Measurements from ENCODE around the gene PDCD10.

The PDCD10 gene

GRCh38 chr3:167773584-167773983 is 38.9 kb upstream of the PDCD10 start:
- in situ Hi-C loops (cut with HindIII; ENCODE audit: low pct_ligation_motif_present, low sequenced_read_pairs), result no loop called here
- TF ChIP-seq CTCF (IDR thresholded peaks at IDR 0.05; ENCODE audit: low read depth, low read length, missing control alignments), result no peak
- Histone ChIP-seq H3K36me3 (replicated peaks) (no peaks in the 10 kb centered on the region), H3K27ac (no peak overlapping the region), H3K4me3 (ENCODE audit: low read depth, low read length) (no peak overlapping the region), H3K27me3 (replicated peaks) (no peaks in the 10 kb centered on the region)
- no peak for DNase-seq

DNA sequence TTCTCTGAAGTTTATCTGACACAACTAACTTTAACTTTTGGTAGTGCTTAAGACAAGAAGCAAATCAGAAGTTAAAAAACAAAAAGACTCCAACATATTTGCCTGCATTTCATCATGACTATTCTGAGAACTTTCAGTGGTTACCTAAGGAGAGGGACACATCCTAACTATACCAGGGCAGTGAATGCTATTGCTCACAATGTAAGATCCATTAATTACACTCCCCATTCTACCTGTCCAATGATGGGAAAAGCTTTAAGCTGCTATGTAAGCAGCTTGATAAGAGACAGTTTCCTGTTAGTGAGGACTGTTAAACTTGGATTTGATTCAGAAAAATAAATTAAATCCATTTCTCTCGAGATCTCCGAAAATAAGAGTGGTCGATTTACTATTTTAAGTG is 38.3 kb upstream of the PDCD10 start:
- H3K4me3 ChIP-seq (ENCODE audit: low read depth, low read length), result no peak overlapping the region
- TF ChIP-seq CTCF (IDR thresholded peaks at IDR 0.05; ENCODE audit: low read depth, low read length, missing control alignments), result no peak
- H3K36me3 ChIP-seq (replicated peaks), result no peaks in the 10 kb centered on the region
- no peak overlapping the region for H3K27ac ChIP-seq
- no peaks in the 10 kb centered on the region for H3K27me3 ChIP-seq (replicated peaks)
- in situ Hi-C loops (cut with HindIII; ENCODE audit: low pct_ligation_motif_present, low sequenced_read_pairs), result no loop called here
- no peak for DNase-seq

- Histone ChIP-seq H3K27ac (no peak overlapping the region), H3K36me3 (replicated peaks) (no peaks in the 10 kb centered on the region), H3K4me3 (ENCODE audit: low read depth, low read length) (no peak overlapping the region), H3K27me3 (replicated peaks) (no peaks in the 10 kb centered on the region)
- in situ Hi-C loops (cut with HindIII; ENCODE audit: low pct_ligation_motif_present, low sequenced_read_pairs), result no loop called here
- no peak for TF ChIP-seq CTCF (IDR thresholded peaks at IDR 0.05; ENCODE audit: low read depth, low read length, missing control alignments)
- DNase-seq, result no peak
Observed at GRCh38 chr3:167762296-167762695, 27.6 kb upstream of the PDCD10 start.

DNA sequence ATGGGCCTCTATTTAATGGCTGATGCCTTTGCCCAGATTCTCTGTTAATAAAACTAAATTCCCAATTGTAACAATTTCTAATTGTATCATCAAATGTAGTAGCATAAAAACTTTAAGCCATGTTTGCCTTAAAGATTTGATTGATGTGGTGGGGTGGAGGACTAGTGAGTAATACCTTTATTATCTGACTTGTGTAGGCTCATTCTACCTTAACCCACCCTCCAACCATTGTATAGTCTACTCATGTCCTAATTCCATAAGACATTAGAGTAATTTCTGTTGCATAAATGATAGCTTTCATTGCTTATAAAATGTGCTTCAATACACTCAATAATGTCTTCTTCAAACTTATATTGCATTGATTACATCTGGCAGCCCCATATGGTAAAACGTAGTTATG is 26.6 kb upstream of the PDCD10 start:
- no peak for TF ChIP-seq CTCF (IDR thresholded peaks at IDR 0.05; ENCODE audit: low read depth, low read length, missing control alignments)
- Histone ChIP-seq H3K27me3 (replicated peaks) (no peaks in the 10 kb centered on the region), H3K36me3 (replicated peaks) (no peaks in the 10 kb centered on the region), H3K4me3 (ENCODE audit: low read depth, low read length) (no peak overlapping the region), H3K27ac (no peak overlapping the region)
- no peak for DNase-seq
- in situ Hi-C loops (cut with HindIII; ENCODE audit: low pct_ligation_motif_present, low sequenced_read_pairs), result no loop called here

DNA sequence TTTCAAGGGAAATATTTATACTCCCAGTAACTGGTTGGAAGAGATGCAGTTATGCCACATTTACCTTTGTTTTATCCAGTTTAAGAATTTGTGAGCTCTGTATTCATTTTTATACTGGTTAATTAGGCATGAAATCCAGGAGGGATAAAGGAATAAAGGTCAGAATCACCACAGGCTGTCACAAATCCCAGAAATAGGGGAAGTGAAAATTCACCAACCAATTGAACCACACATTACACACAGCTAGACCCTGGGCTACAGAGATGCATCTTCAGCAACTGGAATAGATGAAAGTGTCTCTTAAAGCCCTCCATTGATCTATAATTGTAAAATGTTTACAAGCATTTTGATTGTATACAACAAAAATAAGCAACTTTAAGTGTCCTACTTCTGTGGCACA is 19.4 kb upstream of the PDCD10 start:
- Histone ChIP-seq H3K27me3 (replicated peaks) (no peaks in the 10 kb centered on the region), H3K36me3 (replicated peaks) (no peaks in the 10 kb centered on the region), H3K4me3 (ENCODE audit: low read depth, low read length) (no peak overlapping the region), H3K27ac (no peak overlapping the region)
- no peak for DNase-seq
- no peak for TF ChIP-seq CTCF (IDR thresholded peaks at IDR 0.05; ENCODE audit: low read depth, low read length, missing control alignments)
- in situ Hi-C loops (cut with HindIII; ENCODE audit: low pct_ligation_motif_present, low sequenced_read_pairs), result no loop called here

GRCh38 chr3:167750272-167750971 is 15.7 kb upstream of the PDCD10 start:
- H3K4me3 ChIP-seq (ENCODE audit: low read depth, low read length), result no peak overlapping the region
- DNase-seq, result no peak
- in situ Hi-C loops (cut with HindIII; ENCODE audit: low pct_ligation_motif_present, low sequenced_read_pairs), result no loop called here

More at GRCh38 chr3:167750272-167750971, 15.7 kb upstream of the PDCD10 start:
- H3K27ac ChIP-seq, result no peak overlapping the region
- H3K36me3 ChIP-seq (replicated peaks), result no peaks in the 10 kb centered on the region
- no peak for TF ChIP-seq CTCF (IDR thresholded peaks at IDR 0.05; ENCODE audit: low read depth, low read length, missing control alignments)
- no peaks in the 10 kb centered on the region for H3K27me3 ChIP-seq (replicated peaks)

Data from brain microvascular endothelial cell (primary cell).